GM12865 (cell line): Measurements from ENCODE around the gene TMEM74B.

Experiments
- DNase-seq: peaks from one replicate; pipeline ENCODE4 v3.0.0; 2010; ENCODE audit warnings: low read depth
- H3K4me3 ChIP-seq: 2 replicates; pipeline ENCODE4 v1.5.1; 2011; ENCODE audit warnings: mild to moderate bottlenecking, low read depth, low read length, control low read depth
- TF ChIP-seq, protein P1 (sequence below): IDR thresholded peaks from 2 replicates; pipeline ENCODE4 v1.5.1; 2011; ENCODE audit warnings: low read length, control low read depth, low read depth, inconsistent platforms; ENCODE audit not compliant: insufficient read depth; ENCODE audit errors: missing control alignments

Gene TMEM74B

GRCh38 chr20:1207293-1207878, 22.6 kb upstream of the TMEM74B start:
- no peak overlapping the region for H3K4me3 ChIP-seq
- no peak for DNase-seq
- TF ChIP-seq, protein P1, sequence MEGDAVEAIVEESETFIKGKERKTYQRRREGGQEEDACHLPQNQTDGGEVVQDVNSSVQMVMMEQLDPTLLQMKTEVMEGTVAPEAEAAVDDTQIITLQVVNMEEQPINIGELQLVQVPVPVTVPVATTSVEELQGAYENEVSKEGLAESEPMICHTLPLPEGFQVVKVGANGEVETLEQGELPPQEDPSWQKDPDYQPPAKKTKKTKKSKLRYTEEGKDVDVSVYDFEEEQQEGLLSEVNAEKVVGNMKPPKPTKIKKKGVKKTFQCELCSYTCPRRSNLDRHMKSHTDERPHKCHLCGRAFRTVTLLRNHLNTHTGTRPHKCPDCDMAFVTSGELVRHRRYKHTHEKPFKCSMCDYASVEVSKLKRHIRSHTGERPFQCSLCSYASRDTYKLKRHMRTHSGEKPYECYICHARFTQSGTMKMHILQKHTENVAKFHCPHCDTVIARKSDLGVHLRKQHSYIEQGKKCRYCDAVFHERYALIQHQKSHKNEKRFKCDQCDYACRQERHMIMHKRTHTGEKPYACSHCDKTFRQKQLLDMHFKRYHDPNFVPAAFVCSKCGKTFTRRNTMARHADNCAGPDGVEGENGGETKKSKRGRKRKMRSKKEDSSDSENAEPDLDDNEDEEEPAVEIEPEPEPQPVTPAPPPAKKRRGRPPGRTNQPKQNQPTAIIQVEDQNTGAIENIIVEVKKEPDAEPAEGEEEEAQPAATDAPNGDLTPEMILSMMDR: no peak

GRCh38 chr20:1206366-1207148, 21.8 kb upstream of the TMEM74B start:
- TF ChIP-seq, protein P1: no peak
- no peak for DNase-seq
- no peak overlapping the region for H3K4me3 ChIP-seq

GRCh38 chr20:1205802-1206201, 21.0 kb upstream of the TMEM74B start:
- DNase-seq: no peak
- no peak overlapping the region for H3K4me3 ChIP-seq
- TF ChIP-seq, protein P1: no peak

DNA sequence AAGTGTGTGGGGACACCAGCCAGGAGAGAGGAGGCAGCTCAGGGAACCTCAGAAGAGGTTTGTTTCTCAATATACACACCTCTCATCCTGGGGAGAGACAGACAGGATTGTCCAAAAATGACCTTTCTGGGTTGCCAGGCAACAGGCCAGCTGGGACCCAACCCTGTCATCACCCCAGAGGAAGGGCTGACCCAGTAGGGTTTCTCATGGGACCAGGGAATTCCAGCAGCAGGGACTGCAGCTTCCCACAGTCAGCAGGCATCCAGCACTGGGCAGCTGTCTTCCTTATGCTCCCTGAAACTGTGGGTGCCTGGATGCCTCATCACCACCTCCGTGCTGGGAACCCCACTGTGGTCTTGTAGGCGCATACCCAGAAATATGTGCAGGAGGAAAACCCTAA, 19.8 kb upstream of the TMEM74B start:
- DNase-seq: no peak
- no peak overlapping the region for H3K4me3 ChIP-seq
- TF ChIP-seq, protein P1: no peak

DNA sequence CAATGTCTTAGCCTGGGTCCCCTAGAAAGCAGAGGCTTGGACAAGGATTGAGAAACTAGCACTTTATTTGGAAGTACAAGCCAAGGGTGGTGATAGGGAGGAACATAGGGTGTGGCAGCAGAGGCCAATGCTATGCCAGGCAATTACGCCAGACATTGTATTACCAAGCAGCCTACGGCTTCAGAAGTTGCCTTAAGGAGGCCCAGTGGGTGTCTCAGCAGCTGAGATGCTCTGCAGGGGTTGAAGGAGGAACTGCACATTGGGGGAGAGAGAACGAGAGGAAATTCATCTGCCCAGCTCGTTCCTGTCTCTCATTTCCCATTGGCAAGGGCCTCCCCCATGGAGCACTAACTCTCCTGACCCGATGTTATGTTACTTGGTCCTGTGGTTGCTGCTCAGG, 19.3 kb upstream of the TMEM74B start:
- DNase-seq: no peak
- TF ChIP-seq, protein P1: no peak
- no peak overlapping the region for H3K4me3 ChIP-seq

DNA sequence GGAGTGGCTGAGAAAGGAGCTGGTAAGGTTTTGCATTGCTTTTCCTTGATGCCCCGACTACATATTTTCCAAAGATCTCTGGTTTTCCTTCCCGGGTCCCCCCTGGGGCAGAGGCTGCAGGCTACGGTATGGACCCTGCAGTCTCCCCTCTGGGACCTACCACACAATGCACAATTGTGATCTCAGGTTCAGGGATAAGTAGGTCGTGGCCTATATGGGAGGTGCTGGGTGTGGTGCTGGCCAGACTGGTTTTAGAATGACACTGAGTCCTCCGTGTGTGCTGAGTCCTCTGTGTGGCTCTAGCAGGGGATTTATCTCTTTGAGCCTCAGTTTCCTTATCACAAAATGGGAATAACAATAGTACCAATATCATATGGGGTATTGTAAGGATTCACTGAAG, 18.8 kb upstream of the TMEM74B start:
- H3K4me3 ChIP-seq: no peak overlapping the region
- TF ChIP-seq, protein P1: no peak
- DNase-seq: no peak
